Measurements from ENCODE around the gene CTSK. TPM values are rescaled to one million over a fixed set of nuclear protein-coding genes. Genes with fewer than 3 reads are reported as not detected.

The CTSK gene
- total RNA-seq, 2 donors from 2014 or later, result 8.3 to 9.7 TPM

DNA sequence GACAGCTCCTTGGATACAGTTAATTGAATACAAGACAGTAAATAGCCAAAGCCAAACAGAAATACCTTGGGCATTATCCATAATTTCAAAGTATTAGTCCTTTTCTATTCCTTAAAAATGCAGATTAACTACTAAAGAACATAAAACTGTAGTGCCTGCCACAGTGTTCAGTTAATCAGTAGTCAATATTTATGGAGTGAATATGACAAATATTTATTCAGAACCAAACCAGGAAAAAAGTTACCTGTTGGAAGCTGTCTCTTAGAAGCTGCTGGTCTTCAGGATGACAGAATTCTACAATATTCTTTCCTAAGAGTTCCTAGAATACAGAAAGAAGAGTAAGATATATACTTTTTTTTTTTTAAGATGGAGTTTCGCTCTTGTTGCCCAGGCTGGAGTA lies 18.2 kb upstream of the CTSK start:
- no peaks in the 10 kb centered on the region for H3K27me3 Mint-ChIP-seq (ENCODE audit: low read depth)
- DNase-seq, result no peak

DNA sequence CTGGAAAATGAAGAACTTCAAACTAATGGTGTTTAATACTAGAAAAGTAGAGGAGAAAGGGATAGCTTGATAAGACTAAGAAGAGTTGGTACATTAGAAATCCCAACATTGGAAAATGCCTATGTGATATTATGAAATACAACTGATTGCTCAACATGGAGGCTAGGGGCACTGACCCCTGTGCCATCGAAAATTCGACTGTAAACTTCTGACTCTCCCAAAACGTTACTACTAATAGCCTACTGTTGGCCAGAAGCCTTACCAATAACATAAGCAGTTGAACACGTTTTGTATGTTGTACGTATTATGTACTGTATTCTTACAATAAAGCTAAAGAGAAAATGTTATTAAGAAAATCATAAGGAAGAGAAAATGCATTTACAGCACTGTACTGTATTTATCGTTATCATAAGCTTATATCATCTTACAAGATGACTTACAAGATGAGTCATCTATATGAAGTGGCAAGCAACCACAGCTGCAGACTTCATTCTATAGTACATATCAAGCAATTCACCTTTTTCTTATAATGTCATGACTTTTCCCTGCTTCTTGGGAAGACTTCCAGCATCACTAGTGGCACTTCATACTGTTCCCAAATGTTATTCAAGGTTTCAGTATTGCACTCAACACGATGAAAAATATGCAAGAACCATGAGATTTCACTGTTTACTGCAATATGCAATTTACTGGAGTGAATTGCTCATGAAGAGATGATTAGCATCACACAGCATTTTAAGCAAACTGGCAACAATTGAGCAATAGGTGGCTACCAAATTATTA lies 12.9 kb upstream of the CTSK start:
- ATAC-seq (replicated peaks in 1 of 2), result peak; percentile 70 to 88
- H3K36me3 Mint-ChIP-seq (ENCODE audit: insufficient read depth in 2 of 2), result peaks cover 4 to 8% of the 10 kb centered on the region in 2 donors

More for the DNA sequence above, 18.2 kb upstream of the CTSK start:
- ATAC-seq (replicated peaks in 1 of 2), result no peak
- Mint-ChIP-seq H3K27ac (no peak overlapping the region), H3K9me3 (no peaks in the 10 kb centered on the region), H3K4me3 (no peak overlapping the region), H3K36me3 (ENCODE audit: insufficient read depth in 2 of 2) (peaks cover 9 to 10% of the 10 kb centered on the region in 2 donors), H3K4me1 (ENCODE audit: low read depth) (peaks cover under 1% of the 10 kb centered on the region)

DNA sequence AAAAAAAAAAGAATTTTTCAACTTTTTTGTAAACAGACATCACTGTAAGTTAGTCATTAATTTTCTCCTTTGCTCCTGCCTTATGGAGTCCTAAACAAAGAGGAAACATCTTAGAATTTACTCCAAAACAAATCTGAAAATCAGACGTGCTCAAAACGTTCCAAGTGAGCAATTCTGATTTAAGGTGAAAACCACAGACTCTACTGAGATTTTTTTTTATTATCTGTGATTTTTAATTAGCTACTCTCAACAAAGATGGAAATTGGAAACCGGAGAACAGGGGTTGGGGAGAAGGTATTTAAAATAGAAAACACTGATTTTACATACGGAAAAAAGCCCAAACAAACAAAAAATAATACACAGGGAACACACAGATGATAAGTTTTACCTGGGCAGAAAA lies 7.8 kb upstream of the CTSK start:
- no peak for DNase-seq

More for the DNA sequence above, 12.9 kb upstream of the CTSK start:
- no peak for DNase-seq
- Mint-ChIP-seq H3K4me1 (ENCODE audit: low read depth) (peaks cover 14% of the 10 kb centered on the region), H3K27me3 (ENCODE audit: low read depth) (no peaks in the 10 kb centered on the region), H3K4me3 (no peak overlapping the region), H3K9me3 (no peaks in the 10 kb centered on the region), H3K27ac (no peak overlapping the region)

DNA sequence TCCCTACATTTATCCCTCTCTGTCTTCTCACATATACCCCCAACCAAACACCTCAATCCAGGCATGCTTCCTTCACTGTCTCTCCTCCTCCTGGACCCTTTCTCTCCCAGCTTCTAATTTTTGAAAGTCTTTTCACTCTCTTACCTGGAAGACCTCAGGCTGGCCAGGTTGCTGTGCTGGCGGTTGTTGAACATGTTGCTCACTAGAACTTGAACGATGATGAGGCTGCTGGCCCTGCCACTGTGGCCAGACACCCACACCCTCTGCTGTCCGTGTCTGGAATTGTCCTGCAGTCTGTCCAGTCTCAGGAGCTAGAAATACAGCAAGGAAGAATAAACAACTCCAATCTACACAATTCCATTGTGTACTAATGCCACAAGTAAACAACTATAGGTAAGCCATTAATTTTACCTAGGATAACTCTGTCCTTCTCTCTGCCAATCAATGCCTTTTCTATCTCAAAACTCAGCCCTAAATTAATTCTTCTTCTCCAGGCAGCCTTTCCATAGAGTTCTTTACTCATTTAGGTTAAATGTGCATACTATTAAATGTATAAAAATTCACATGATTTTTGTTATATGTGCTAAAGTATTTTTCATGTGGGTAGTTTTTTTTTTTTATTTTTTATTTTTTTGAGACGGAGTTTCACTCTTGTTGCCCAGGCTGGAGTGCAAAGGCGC lies 5.1 kb upstream of the CTSK start:
- no peaks in the 10 kb centered on the region for H3K9me3 Mint-ChIP-seq
- H3K36me3 Mint-ChIP-seq (ENCODE audit: insufficient read depth in 2 of 2), result peaks cover 1 to 10% of the 10 kb centered on the region in 2 donors
- no peaks in the 10 kb centered on the region for H3K27me3 Mint-ChIP-seq (ENCODE audit: low read depth)
- H3K27ac Mint-ChIP-seq, result no peak overlapping the region
- DNase-seq (peak; percentile 11 to 36), ATAC-seq (replicated peaks in 1 of 2) (no peak)
- H3K4me1 Mint-ChIP-seq (ENCODE audit: low read depth), result peaks cover 3% of the 10 kb centered on the region
- no peak overlapping the region for H3K4me3 Mint-ChIP-seq

More for the DNA sequence above, 7.8 kb upstream of the CTSK start:
- no peak for ATAC-seq (replicated peaks in 1 of 2)
- Mint-ChIP-seq H3K36me3 (ENCODE audit: insufficient read depth in 2 of 2) (peaks cover 1 to 10% of the 10 kb centered on the region in 2 donors), H3K4me3 (no peak overlapping the region), H3K27ac (no peak overlapping the region), H3K27me3 (ENCODE audit: low read depth) (no peaks in the 10 kb centered on the region), H3K4me1 (ENCODE audit: low read depth) (peaks cover 9% of the 10 kb centered on the region), H3K9me3 (no peaks in the 10 kb centered on the region)

DNA sequence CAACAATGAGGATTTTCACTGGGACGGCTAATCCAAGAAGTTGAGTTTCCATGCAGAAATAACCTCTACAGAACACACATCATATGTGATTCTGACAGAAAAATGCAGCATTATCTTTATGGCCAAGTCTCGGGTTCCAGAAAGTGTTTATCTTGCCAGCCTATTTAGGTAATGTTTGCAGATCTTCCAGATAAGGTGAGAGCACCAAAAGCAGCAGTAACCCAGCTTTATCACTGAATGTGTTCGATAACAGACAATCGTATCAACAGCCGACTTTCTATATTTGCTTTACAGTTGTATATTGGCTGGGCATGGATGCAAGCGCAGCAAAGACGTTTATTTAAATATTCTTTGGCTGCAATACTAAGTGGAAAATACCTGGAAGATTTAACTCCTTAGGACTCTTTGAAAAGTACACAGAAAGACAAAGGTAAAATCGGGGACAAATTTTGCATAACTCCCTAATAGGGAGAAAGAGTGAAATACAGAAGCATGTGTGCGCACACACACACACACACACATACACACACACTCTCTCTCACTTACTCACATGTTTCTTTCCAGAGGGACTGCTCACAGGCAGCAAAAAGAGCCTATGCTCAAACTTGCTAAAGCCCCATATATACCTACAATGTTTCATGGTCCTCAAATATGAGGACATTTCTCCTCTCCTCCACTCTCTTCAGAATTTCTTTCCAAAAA lies 3.0 kb upstream of the CTSK start:
- no peaks in the 10 kb centered on the region for H3K9me3 Mint-ChIP-seq
- peaks cover 21% of the 10 kb centered on the region for H3K4me1 Mint-ChIP-seq (ENCODE audit: low read depth)
- peaks cover 0 to 2% of the 10 kb centered on the region in 2 donors for H3K36me3 Mint-ChIP-seq (ENCODE audit: insufficient read depth in 2 of 2)
- no peak overlapping the region for H3K27ac Mint-ChIP-seq
- DNase-seq (no peak), ATAC-seq (replicated peaks in 1 of 2) (no peak)
- H3K4me3 Mint-ChIP-seq, result no peak overlapping the region
- no peaks in the 10 kb centered on the region for H3K27me3 Mint-ChIP-seq (ENCODE audit: low read depth)

DNA sequence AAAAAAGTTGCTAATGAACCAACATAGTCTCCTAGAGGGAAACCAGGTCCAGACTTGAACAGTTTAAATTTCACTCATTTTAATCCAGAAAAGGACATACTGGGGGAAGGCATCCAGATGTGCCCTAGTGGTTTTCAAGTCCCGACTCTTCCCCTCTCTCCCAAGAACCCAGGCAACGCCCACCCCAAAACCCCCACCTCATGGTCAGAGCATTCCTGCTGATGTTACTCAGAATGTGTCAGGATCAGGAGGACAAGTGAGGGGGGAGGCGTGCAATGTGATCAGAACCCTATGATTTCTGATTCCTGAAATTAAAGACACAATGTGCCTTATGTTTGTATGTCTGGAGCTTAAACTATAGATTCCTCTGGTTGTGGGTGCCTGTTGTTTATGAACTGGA lies 1.6 kb upstream of the CTSK start:
- Mint-ChIP-seq H3K36me3 (ENCODE audit: insufficient read depth in 2 of 2) (peaks cover 0 to 2% of the 10 kb centered on the region in 2 donors), H3K4me3 (no peak overlapping the region), H3K9me3 (no peaks in the 10 kb centered on the region), H3K27ac (no peak overlapping the region), H3K27me3 (ENCODE audit: low read depth) (no peaks in the 10 kb centered on the region), H3K4me1 (ENCODE audit: low read depth) (peaks cover 21% of the 10 kb centered on the region)
- DNase-seq (no peak), ATAC-seq (replicated peaks in 1 of 2) (no peak)

DNA sequence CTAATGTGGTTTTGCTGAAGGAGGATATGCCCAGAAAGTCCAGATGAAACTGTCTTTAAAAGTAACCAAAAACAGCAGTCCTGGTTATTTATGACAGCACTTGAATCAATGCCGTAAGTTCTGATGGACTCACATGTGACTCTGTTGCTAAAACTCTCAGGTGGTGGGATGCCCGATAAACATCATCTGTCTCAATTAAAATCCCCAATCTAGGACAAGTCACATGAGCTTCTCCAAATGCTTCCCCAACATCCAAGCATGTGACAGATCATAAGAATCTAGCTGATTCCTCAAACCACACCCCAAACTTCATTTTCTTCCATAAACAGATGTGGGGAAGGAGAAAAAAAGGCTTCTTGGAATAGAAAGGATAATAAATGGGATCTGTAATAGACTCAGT lies 786 bp upstream of the CTSK start:
- H3K4me1 Mint-ChIP-seq (ENCODE audit: low read depth), result peaks cover 21% of the 10 kb centered on the region
- no peaks in the 10 kb centered on the region for H3K9me3 Mint-ChIP-seq
- no peak overlapping the region for H3K27ac Mint-ChIP-seq
- H3K36me3 Mint-ChIP-seq (ENCODE audit: insufficient read depth in 2 of 2), result peaks cover 0 to under 1% of the 10 kb centered on the region in 2 donors
- H3K4me3 Mint-ChIP-seq, result no peak overlapping the region
- no peak for DNase-seq
- no peak for ATAC-seq (replicated peaks in 1 of 2)
- H3K27me3 Mint-ChIP-seq (ENCODE audit: low read depth), result no peaks in the 10 kb centered on the region

DNA sequence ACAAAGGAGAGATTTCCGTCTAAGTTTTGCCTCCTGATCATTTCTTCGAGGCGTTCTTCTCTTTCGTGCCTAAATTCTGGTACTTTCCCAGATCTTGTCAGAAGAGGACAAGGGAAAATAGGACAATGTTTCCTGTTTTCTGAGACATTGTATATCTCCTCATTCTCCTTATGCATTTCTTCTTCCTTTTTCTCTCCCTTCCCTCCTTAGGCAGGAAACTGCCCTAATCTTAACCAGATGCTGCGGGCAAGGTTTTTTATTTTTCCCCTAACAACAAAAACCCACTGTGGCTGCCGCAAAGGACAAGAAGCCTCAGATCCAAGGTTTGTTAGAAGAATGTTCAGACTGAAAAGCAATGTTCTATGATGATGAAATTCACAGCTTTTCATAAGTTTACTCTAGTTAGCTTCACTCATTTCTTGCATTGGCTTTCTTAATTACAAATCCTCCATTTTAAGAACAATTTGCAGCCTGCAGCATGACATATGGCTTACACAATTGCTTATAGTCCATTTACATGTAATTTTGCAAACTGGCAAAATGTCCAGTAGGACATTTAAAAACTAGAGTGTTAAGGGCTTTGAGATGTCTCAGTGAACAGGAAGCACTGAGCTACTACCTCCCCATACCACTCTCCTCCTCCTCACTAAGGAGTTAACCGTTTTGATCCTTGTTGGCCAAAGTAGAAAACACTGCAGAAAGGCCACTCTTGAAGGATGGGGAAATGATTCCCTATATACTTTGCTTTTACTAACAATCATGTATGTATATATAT lies 624 bp downstream of the CTSK start:
- H3K4me1 Mint-ChIP-seq (ENCODE audit: low read depth), result peaks cover 21% of the 10 kb centered on the region

DNA sequence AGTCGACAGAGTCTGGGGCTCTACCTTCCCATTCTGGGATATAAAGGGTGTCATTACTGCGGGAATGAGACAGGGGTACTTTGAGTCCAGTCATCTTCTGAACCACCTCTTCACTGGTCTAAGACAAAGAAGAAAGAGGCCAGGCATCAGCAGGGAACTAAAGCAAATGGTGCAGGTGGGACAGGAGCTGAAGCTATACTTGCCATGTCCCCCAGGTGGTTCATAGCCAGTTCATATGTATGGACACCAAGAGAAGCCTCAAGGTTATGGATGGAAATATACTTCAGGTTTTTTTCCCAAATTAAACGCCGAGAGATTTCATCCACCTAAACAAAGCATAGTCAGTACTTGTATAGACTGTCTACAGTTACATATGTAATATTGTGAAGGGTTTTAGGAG lies 2.2 kb downstream of the CTSK start:
- no peaks in the 10 kb centered on the region for H3K9me3 Mint-ChIP-seq
- ATAC-seq (replicated peaks in 1 of 2) (no peak), DNase-seq (no peak)
- H3K36me3 Mint-ChIP-seq (ENCODE audit: insufficient read depth in 2 of 2), result no peaks in the 10 kb centered on the region
- peaks cover 21% of the 10 kb centered on the region for H3K4me1 Mint-ChIP-seq (ENCODE audit: low read depth)
- H3K27me3 Mint-ChIP-seq (ENCODE audit: low read depth), result no peaks in the 10 kb centered on the region
- peak overlapping the region; percentile 10 for H3K27ac Mint-ChIP-seq
- H3K4me3 Mint-ChIP-seq, result no peak overlapping the region

More for the DNA sequence above, 624 bp downstream of the CTSK start:
- H3K27me3 Mint-ChIP-seq (ENCODE audit: low read depth), result no peaks in the 10 kb centered on the region
- DNase-seq, result no peak
- H3K9me3 Mint-ChIP-seq, result no peaks in the 10 kb centered on the region
- no peak overlapping the region for H3K27ac Mint-ChIP-seq
- H3K36me3 Mint-ChIP-seq (ENCODE audit: insufficient read depth in 2 of 2), result no peaks in the 10 kb centered on the region
- H3K4me3 Mint-ChIP-seq, result peak overlapping the region; percentile 29 to 37
- no peak for ATAC-seq (replicated peaks in 1 of 2)

DNA sequence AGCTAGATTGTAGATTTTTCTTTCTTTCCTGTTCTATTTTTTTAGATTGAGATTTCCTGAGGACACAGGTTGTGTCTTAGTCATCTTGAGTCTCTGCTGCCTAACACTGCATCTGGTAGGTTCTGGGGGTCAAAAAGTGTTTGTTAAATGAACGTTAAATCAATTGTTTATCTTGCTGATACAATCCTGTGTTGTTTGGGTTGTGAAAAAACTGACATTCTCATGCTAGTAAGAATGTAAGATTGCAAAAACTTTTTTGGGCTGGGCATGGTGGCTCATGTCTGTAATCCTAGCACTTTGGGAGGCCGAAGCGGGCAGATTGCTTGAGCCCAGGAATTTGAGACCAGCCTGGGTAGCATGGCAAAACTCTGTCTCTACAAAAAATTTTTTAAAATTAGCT lies 3.4 kb downstream of the CTSK start:
- Mint-ChIP-seq H3K9me3 (no peaks in the 10 kb centered on the region), H3K27me3 (ENCODE audit: low read depth) (no peaks in the 10 kb centered on the region), H3K4me3 (no peak overlapping the region), H3K27ac (no peak overlapping the region), H3K4me1 (ENCODE audit: low read depth) (peaks cover 21% of the 10 kb centered on the region), H3K36me3 (ENCODE audit: insufficient read depth in 2 of 2) (no peaks in the 10 kb centered on the region)
- ATAC-seq (replicated peaks in 1 of 2), result no peak
- DNase-seq, result no peak

DNA sequence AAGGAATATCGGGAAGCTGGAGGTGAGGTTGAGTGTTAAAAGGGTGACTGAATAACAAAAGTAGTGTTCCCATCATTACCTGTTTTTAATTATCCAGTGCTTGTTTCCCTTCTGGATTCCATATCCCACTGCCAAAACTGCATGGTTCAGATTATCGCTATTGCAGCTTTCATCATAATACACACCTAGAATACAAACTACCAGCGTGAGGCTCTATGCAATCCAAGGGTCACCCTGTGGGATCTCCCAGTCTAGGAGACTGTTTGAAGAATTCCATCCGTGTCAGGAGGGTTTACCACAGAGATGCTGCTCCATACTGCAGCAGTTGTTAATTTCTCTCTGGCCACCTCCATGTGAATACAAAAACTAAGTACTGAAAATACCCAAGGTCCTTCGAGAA lies 9.0 kb downstream of the CTSK start:
- Mint-ChIP-seq H3K27me3 (ENCODE audit: low read depth) (no peaks in the 10 kb centered on the region), H3K4me1 (ENCODE audit: low read depth) (no peaks in the 10 kb centered on the region), H3K27ac (no peak overlapping the region), H3K4me3 (no peak overlapping the region), H3K36me3 (ENCODE audit: insufficient read depth in 2 of 2) (peaks cover 0 to 2% of the 10 kb centered on the region in 2 donors), H3K9me3 (no peaks in the 10 kb centered on the region)
- ATAC-seq (replicated peaks in 1 of 2), result no peak
- no peak for DNase-seq

DNA sequence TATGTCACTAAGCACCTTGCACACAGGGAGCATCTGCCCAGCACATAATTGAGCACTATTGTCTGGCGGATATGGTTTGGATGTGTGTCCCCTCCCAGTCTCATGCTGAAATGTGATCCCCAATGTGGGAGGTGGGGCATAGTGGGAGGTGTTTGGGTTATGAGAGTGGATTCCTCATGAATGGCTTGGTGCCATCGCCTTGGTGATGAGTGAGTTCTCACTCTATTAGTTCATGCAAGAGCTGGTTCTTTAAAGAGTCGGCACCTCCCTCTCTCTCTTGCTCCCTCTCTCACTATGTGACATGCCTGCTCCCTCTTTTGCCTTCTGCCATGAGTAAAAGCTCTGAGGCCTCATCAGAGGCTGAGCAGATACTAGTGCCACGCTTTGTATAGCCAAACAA lies 9.5 kb downstream of the CTSK start:
- Mint-ChIP-seq H3K36me3 (ENCODE audit: insufficient read depth in 2 of 2) (peaks cover 0 to 2% of the 10 kb centered on the region in 2 donors), H3K4me3 (no peak overlapping the region), H3K27ac (no peak overlapping the region), H3K27me3 (ENCODE audit: low read depth) (no peaks in the 10 kb centered on the region), H3K9me3 (no peaks in the 10 kb centered on the region), H3K4me1 (ENCODE audit: low read depth) (no peaks in the 10 kb centered on the region)
- ATAC-seq (replicated peaks in 1 of 2) (no peak), DNase-seq (no peak)
